K562 (cell line): ENCODE results near the gene HIVEP1. TPM values are rescaled to one million over a fixed set of nuclear protein-coding genes. Genes with fewer than 3 reads are reported as not detected.

Source experiments
- ATAC-seq: fragments of 200-7000 bp; cut with Tn5 transposase; 3 replicates; pipeline ENCODE4 v1.9.1; 2020; ENCODE audit warnings: moderate library complexity
- BruUV-seq: library from RNA; stranded (reverse); fragments of 400-500 nt; replicated peaks from 2 replicates; lab custom pipeline; 2021; lab: Mats Ljungman, UMichigan
- CTCF ChIA-PET: fragments of 300-600 bp; formaldehyde crosslinking; extraction: SDS; loops from one replicate; lab custom pipeline; 2021; ENCODE audit warnings: low intra/inter-chr PET ratio; lab: Yijun Ruan, JAX
- POLR2A ChIA-PET: fragments of 300-600, 350-650 bp; sonication (Branson Sonifier 250); formaldehyde crosslinking; extraction: SDS; loops from one replicate; lab custom pipeline; 2021; ENCODE audit warnings: antibody characterized with exemption, inconsistent platforms; lab: Yijun Ruan, JAX
- DNase-seq, 4 experiments: peaks; one replicate each; pipeline versions ENCODE4 v3.0.0 to v3.0.0-alpha.2; 2011 to 2018; ENCODE audit warnings: low spot score in 3 of 4, mixed read lengths in 3 of 4; ENCODE audit errors: extremely low read depth in 1 of 4
- FAIRE-seq: peaks from 2 replicates; lab custom pipeline; 2011; peaks lifted over from hg19 to GRCh38; lab: Jason Lieb, UNC
- H2AFZ ChIP-seq: 2 replicates; pipeline ENCODE4 v1.6.0; 2011; ENCODE audit warnings: low read depth, low read length, control low read depth, inconsistent platforms
- H3K27ac ChIP-seq: fragments of 200-600 bp; 3 replicates; pipeline ENCODE4 v1.8.0; 2011; ENCODE audit warnings: low read depth, mild to moderate bottlenecking, control low read depth, inconsistent platforms, low read length, moderate library complexity, mixed read lengths; ENCODE audit errors: extremely low read depth
- H3K27me3 ChIP-seq, 2 experiments: fragments of 300-600 bp in 1 of 2; 2 replicates in 1 of 2; 3 replicates in 1 of 2; pipeline versions ENCODE4 v1.6.0 to v1.8.0; 2011; ENCODE audit warnings: inconsistent platforms in 2 of 2, low read length in 2 of 2, mild to moderate bottlenecking in 1 of 2, mixed read lengths in 1 of 2, moderate library complexity in 1 of 2; ENCODE audit not compliant: control insufficient read depth in 2 of 2, insufficient read depth in 2 of 2
- H3K36me3 ChIP-seq: fragments of 300-600 bp; 3 replicates; pipeline ENCODE4 v1.8.0; 2011; ENCODE audit warnings: mild to moderate bottlenecking, low read length, inconsistent platforms; ENCODE audit not compliant: control insufficient read depth, insufficient read depth
- H3K4me1 ChIP-seq, 2 experiments: fragments of 200-600 bp in 1 of 2; replicated peaks in 1 of 2; 2 replicates in 1 of 2; 3 replicates in 1 of 2; pipeline versions ENCODE4 v1.5.1 to v1.8.0; 2011; ENCODE audit warnings: inconsistent platforms in 2 of 2, low read length in 2 of 2, mild to moderate bottlenecking in 1 of 2, mixed read lengths in 1 of 2, moderate library complexity in 1 of 2; ENCODE audit not compliant: control insufficient read depth in 2 of 2, insufficient read depth in 2 of 2
- H3K4me2 ChIP-seq: 2 replicates; pipeline ENCODE4 v1.6.1; 2011; ENCODE audit warnings: low read length, control low read depth, inconsistent platforms, mixed read lengths; ENCODE audit not compliant: insufficient read depth
- H3K4me3 ChIP-seq: fragments of 200-600 bp; sonication (generic), shearing (Covaris generic); 2 replicates; pipeline ENCODE4 v1.5.1; 2016; ENCODE audit warnings: control low read depth, inconsistent platforms
- H3K79me2 ChIP-seq: fragments of 200-600 bp; 3 replicates; pipeline ENCODE4 v1.8.0; 2011; ENCODE audit warnings: low read length, inconsistent platforms; ENCODE audit not compliant: control insufficient read depth, insufficient read depth
- H3K9ac ChIP-seq, 2 experiments: 2 replicates each; pipeline versions ENCODE4 v1.6.0 to v1.6.1; 2011; ENCODE audit warnings: low read depth in 2 of 2, low read length in 2 of 2, control low read depth in 1 of 2, inconsistent platforms in 1 of 2, mild to moderate bottlenecking in 1 of 2, mixed read lengths in 1 of 2; ENCODE audit not compliant: insufficient read depth in 1 of 2
- H3K9me1 ChIP-seq: one replicate; pipeline ENCODE4 v1.6.0; 2011; ENCODE audit warnings: inconsistent platforms, mild to moderate bottlenecking, low read length, moderate library complexity; ENCODE audit not compliant: control insufficient read depth, insufficient read depth
- H3K9me3 ChIP-seq: replicated peaks from 2 replicates; pipeline ENCODE4 v1.5.1; 2011; ENCODE audit warnings: low read depth, low read length, inconsistent platforms; ENCODE audit not compliant: control insufficient read depth, insufficient read depth
- H4K20me1 ChIP-seq: replicated peaks from 2 replicates; pipeline ENCODE4 v1.6.1; 2011; ENCODE audit warnings: low read length, inconsistent platforms, mixed read lengths; ENCODE audit not compliant: control insufficient read depth, insufficient read depth
- ADNP ChIP-seq: fragments of 200-800 bp; sonication (Bioruptor generic); IDR thresholded peaks from 2 replicates; pipeline ENCODE4 v1.6.1; 2016; ENCODE audit warnings: missing genetic modification characterization, missing compliant biosample characterization
- C11orf30 ChIP-seq: fragments of 450-650 bp; IDR thresholded peaks from 2 replicates; pipeline ENCODE4 v1.6.1; 2016; ENCODE audit warnings: low read depth, mild to moderate bottlenecking
- CBX2 ChIP-seq: fragments of 200-600 bp; sonication (generic); IDR thresholded peaks from one replicate; pipeline ENCODE4 v1.6.1; 2012; ENCODE audit warnings: mild to moderate bottlenecking, low read length, inconsistent platforms; ENCODE audit not compliant: insufficient read depth, poor library complexity, severe bottlenecking
- EHMT2 ChIP-seq: fragments of 450-650 bp; IDR thresholded peaks from 2 replicates; pipeline ENCODE4 v1.6.1; 2018; ENCODE audit warnings: antibody characterized with exemption
- GTF2A2 ChIP-seq: IDR thresholded peaks from 2 replicates; pipeline ENCODE4 v1.6.1; 2016; ENCODE audit warnings: mild to moderate bottlenecking, missing genetic modification characterization, missing compliant biosample characterization
- KDM1A ChIP-seq, 2 experiments: fragments of 450-650 bp; IDR thresholded peaks; 2 replicates each; pipeline ENCODE4 v1.6.1; 2016; ENCODE audit warnings: mild to moderate bottlenecking in 2 of 2
- KDM5B ChIP-seq: fragments of 200-600 bp; sonication (generic); IDR thresholded peaks from 2 replicates; pipeline ENCODE4 v1.6.1; 2012; ENCODE audit warnings: low read depth, mild to moderate bottlenecking, moderate library complexity, low read length, control low read depth, inconsistent platforms; ENCODE audit not compliant: insufficient replicate concordance
- MAFG ChIP-seq: fragments of 450-650 bp; conservative IDR thresholded peaks from 2 replicates; pipeline ENCODE4 v1.6.1; 2016; ENCODE audit warnings: missing genetic modification characterization, missing compliant biosample characterization
- MBD2 ChIP-seq: sonication (generic); IDR thresholded peaks from 2 replicates; pipeline ENCODE4 v1.6.1; 2016; ENCODE audit warnings: low read depth, borderline replicate concordance
- MECOM ChIP-seq: fragments of 250-450 bp; sonication (Bioruptor Pico); IDR thresholded peaks from 2 replicates; pipeline ENCODE4 v1.8.0; 2022; ENCODE audit warnings: inconsistent platforms
- NCOR1 ChIP-seq: fragments of 450-650 bp; IDR thresholded peaks from 2 replicates; pipeline ENCODE4 v1.6.1; 2016; ENCODE audit warnings: mild to moderate bottlenecking, moderate library complexity
- PHTF2 ChIP-seq: fragments of 250-450 bp; sonication (Bioruptor Pico); IDR thresholded peaks from 2 replicates; pipeline ENCODE4 v1.5.0; 2021; ENCODE audit warnings: mild to moderate bottlenecking
- TEAD4 ChIP-seq, 2 experiments: sonication (generic) in 1 of 2; formaldehyde crosslinking in 1 of 2; IDR thresholded peaks; 2 replicates each; pipeline versions ENCODE4 v1.6.1 to v1.8.0; 2012 to 2022; ENCODE audit warnings: borderline replicate concordance in 1 of 2, inconsistent platforms in 1 of 2, low read length in 1 of 2, mild to moderate bottlenecking in 1 of 2, missing genetic modification reagents in 1 of 2
- THRAP3 ChIP-seq: fragments of 450-650 bp; IDR thresholded peaks from 2 replicates; pipeline ENCODE4 v1.6.1; 2016; ENCODE audit warnings: mild to moderate bottlenecking, inconsistent platforms, borderline replicate concordance
- ZBTB17 ChIP-seq: fragments of 450-650 bp; formaldehyde crosslinking; IDR thresholded peaks from 2 replicates; pipeline ENCODE4 v1.4.0; 2020; ENCODE audit warnings: mild to moderate bottlenecking
- WGBS: fragments of 100-300 bp; shearing (Covaris generic); methylation state at CpG from one replicate; pipeline ENCODE4 v1.1.6; 2016; ENCODE audit warnings: low coverage, mixed read lengths; ENCODE audit not compliant: insufficient coverage; ENCODE audit errors: missing lambda C conversion rate; 5-methylcytosine and 5-hydroxymethylcytosine counted together
- in situ Hi-C: fragments of 300-500 bp; cut with MboI; formaldehyde crosslinking; loops from 4 replicates; pipeline ENCODE4 v1.15.0; 2018; ENCODE audit warnings: inconsistent platforms, mixed read lengths
- intact Hi-C: fragments of 100-400 bp; cut with micrococcal nuclease; formaldehyde crosslinking; loops from 2 replicates; pipeline ENCODE4 v1.14.2; 2022
- polyA plus RNA-seq, 8 experiments: library from polyadenylated mRNA; depleted of rRNA in 4 of 8; stranded (reverse) in 5 of 8; unstranded in 3 of 8; fragments of >200 nt; fragmentation: Nextera tagmentation in 2 of 8; fragmentation: Illumina TruSeq in 1 of 8; extraction: Ambion mirVana in 2 of 8; extraction: Trizol in 1 of 8; gene quantifications; 2 replicates each; pipeline versions ENCODE4 v1.2.1 to v1.2.3, GENCODE V29; 2011 to 2014; ENCODE audit warnings: inconsistent platforms in 1 of 8, missing spikeins in 1 of 8
- total RNA-seq, 7 experiments: library from RNA; depleted of rRNA in 6 of 7; stranded (reverse); fragments of >200 nt in 6 of 7; fragmentation: Illumina TruSeq in 2 of 7; extraction: Trizol in 2 of 7; gene quantifications; 2 replicates each; pipeline versions ENCODE4 v1.2.1 to v1.2.3, GENCODE V29; 2011 to 2021; ENCODE audit warnings: low replicate concordance in 1 of 7
- TF ChIP-seq, protein P1 (sequence below): sonication (generic); formaldehyde crosslinking; IDR thresholded peaks from 2 replicates; pipeline ENCODE4 v1.9.0; 2022; ENCODE audit warnings: mild to moderate bottlenecking, missing genetic modification reagents
- TF ChIP-seq, protein P2 (sequence below): fragments of 450-650 bp; IDR thresholded peaks from 2 replicates; pipeline ENCODE4 v1.6.1; 2017; ENCODE audit warnings: antibody characterized with exemption
- TF ChIP-seq, protein P3 (sequence below), 2 experiments: fragments of 200-800 bp in 1 of 2; sonication (Bioruptor generic) in 1 of 2; sonication (generic) in 1 of 2; formaldehyde crosslinking in 1 of 2; IDR thresholded peaks in 1 of 2; conservative IDR thresholded peaks in 1 of 2; 2 replicates each; pipeline versions ENCODE4 v1.5.0 to v1.6.1; 2016 to 2020; ENCODE audit warnings: missing compliant biosample characterization in 1 of 2, missing genetic modification characterization in 1 of 2, missing genetic modification reagents in 1 of 2

The HIVEP1 gene
- total and polyA plus RNA-seq, 9 of the 15 experiments (the other 6 are each of a cell fraction or from before 2014, with no cell fraction given), result 6.0 to 33.3 (median 21.7) TPM

DNA sequence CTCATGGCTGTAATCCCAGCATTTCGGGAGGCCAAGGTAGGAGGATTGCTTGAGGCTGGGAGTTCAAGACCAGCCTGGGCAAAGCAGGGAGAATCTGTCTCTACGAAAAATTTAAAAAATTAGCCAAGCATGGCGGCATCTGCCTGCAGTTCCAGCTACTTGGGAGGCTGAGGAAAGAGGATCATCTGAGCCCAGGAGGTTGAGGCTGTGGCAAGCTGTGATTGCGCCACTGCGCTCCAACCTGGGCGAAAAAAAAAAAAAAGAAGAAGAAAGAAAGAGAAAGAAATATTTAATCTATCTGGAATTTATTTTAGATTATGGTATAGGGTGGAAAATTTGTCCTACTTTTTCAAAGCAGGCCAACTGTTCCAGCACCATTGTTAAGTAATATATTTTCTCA lies 32.2 kb upstream of the HIVEP1 start (continued):
- no peak for TF ChIP-seq MECOM
- TF ChIP-seq, protein P1, sequence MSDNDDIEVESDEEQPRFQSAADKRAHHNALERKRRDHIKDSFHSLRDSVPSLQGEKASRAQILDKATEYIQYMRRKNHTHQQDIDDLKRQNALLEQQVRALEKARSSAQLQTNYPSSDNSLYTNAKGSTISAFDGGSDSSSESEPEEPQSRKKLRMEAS (CRISPR knock-in tag), result no peak

DNA sequence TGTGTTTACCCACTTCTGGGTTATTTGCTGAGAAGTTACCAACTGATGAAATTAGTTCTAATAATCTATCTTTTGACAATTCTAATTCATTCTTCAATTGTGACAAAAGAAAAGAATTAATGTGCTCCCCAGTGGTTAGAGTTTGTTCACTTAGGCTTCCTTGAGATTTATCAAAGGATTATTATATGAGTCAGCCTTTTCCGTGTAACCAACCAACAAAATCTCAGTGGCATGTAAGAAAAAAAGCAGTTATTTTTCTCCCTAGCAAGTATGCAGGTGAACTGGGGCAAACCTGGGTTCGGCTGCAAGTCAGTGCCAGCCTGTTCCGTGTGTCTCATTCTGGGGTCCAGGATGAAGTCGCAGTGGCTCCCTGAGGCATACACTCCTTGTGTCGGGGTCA lies 28.8 kb upstream of the HIVEP1 start:
- no peaks in the 10 kb centered on the region for H3K36me3 ChIP-seq
- H3K4me1 ChIP-seq, result peaks cover 4 to 6% of the 10 kb centered on the region in 2 experiments; a peak in 4 of 5 replicates
- in situ Hi-C loops, result no loop called here
- intact Hi-C loops, result no loop called here
- no peak overlapping the region for H3K4me3 ChIP-seq
- H3K9ac ChIP-seq, result 0 out of 4 replicates have a peak overlapping the region, but pooled peaks of 1 of the 2 experiments have one; percentile 53
- H3K27me3 ChIP-seq, result no peaks in the 10 kb centered on the region
- FAIRE-seq (peak; percentile 11), ATAC-seq (peak; percentile 47), DNase-seq (no peak)
- H3K9me1 ChIP-seq, result no peaks in the 10 kb centered on the region
- H3K27ac ChIP-seq, result no peak overlapping the region
- no TSS peak for BruUV-seq
- 39% methylated on average over 5 of the region's 5 CpGs for WGBS
- H3K79me2 ChIP-seq, result no peaks in the 10 kb centered on the region
- ChIA-PET CTCF (no interaction called here), POLR2A (interaction anchor here (2.5 kb wide), 1 partner anchor 13 kb away, joined by 9 read pairs; no protein-coding TSS in a partner anchor)
- H4K20me1 ChIP-seq, result no peaks in the 10 kb centered on the region
- peak overlapping the region; percentile 62 for H2AFZ ChIP-seq
- no peak overlapping the region for H3K4me2 ChIP-seq
- H3K9me3 ChIP-seq, result no peaks in the 10 kb centered on the region
- TF ChIP-seq C11orf30 (peak; percentile 84), THRAP3 (no peak), KDM5B (no peak), KDM1A (IDR thresholded peaks at IDR 0.05) (peak in 1 of 2 experiments; percentile 49; a peak in 1 of 4 replicates), TEAD4 (IDR thresholded peaks at IDR 0.05; ENCODE audit: low read length) (no peak), TEAD4 (CRISPR knock-in tag; IDR thresholded peaks at IDR 0.05; ENCODE audit: borderline replicate concordance) (no peak), ADNP (tag) (no peak), GTF2A2 (no peak), MAFG (tag) (peak; percentile 48), NCOR1 (no peak), PHTF2 (CRISPR knock-in tag) (no peak), ZBTB17 (CRISPR knock-in tag) (no peak), EHMT2 (no peak), MBD2 (no peak), CBX2 (no peak)
- TF ChIP-seq, protein P2, sequence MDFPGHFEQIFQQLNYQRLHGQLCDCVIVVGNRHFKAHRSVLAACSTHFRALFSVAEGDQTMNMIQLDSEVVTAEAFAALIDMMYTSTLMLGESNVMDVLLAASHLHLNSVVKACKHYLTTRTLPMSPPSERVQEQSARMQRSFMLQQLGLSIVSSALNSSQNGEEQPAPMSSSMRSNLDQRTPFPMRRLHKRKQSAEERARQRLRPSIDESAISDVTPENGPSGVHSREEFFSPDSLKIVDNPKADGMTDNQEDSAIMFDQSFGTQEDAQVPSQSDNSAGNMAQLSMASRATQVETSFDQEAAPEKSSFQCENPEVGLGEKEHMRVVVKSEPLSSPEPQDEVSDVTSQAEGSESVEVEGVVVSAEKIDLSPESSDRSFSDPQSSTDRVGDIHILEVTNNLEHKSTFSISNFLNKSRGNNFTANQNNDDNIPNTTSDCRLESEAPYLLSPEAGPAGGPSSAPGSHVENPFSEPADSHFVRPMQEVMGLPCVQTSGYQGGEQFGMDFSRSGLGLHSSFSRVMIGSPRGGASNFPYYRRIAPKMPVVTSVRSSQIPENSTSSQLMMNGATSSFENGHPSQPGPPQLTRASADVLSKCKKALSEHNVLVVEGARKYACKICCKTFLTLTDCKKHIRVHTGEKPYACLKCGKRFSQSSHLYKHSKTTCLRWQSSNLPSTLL, result no peak
- TF ChIP-seq, protein P3, sequence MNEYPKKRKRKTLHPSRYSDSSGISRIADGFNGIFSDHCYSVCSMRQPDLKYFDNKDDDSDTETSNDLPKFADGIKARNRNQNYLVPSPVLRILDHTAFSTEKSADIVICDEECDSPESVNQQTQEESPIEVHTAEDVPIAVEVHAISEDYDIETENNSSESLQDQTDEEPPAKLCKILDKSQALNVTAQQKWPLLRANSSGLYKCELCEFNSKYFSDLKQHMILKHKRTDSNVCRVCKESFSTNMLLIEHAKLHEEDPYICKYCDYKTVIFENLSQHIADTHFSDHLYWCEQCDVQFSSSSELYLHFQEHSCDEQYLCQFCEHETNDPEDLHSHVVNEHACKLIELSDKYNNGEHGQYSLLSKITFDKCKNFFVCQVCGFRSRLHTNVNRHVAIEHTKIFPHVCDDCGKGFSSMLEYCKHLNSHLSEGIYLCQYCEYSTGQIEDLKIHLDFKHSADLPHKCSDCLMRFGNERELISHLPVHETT (CRISPR knock-in tag; conservative IDR thresholded peaks at IDR 0.05 in 1 of 2, IDR thresholded peaks at IDR 0.05 in 1 of 2), result no peak
